ENCODE data around the gene GTPBP6. TPM values are rescaled to one million over a fixed set of nuclear protein-coding genes. Genes with fewer than 3 reads are reported as not detected.
"Not testable (repeated sequence)": the region's sequence is repeated elsewhere in the genome, so short reads cannot be mapped to it uniquely, and the experiment has no call there.

GTPBP6 gene
- polyA plus RNA-seq, 1 experiment: 15.5 TPM

- Histone ChIP-seq H3K27ac (ENCODE audit: low read depth, low read length) (no peak overlapping the region), H3K27me3 (ENCODE audit: control insufficient read depth, insufficient read depth, low read length) (no peaks in the 10 kb centered on the region), H3K4me3 (ENCODE audit: low read depth, low read length) (no peak overlapping the region), H3K9me3 (ENCODE audit: control insufficient read depth, insufficient read depth, low read length) (peaks cover 42% of the 10 kb centered on the region)
- POLR2A ChIA-PET: no interaction called here
- TF ChIP-seq CTCF (IDR thresholded peaks at IDR 0.05; ENCODE audit: low read depth, low read length): no peak
- CTCF ChIA-PET: no interaction called here
- no peak for DNase-seq (ENCODE audit: low read depth, low spot score)
Measured at GRCh38 chrX:259692-260355, 58.8 kb downstream of the GTPBP6 start.

GRCh38 chrX:258291-259040 is 60.1 kb downstream of the GTPBP6 start:
- CTCF ChIA-PET: no interaction called here
- TF ChIP-seq CTCF (IDR thresholded peaks at IDR 0.05; ENCODE audit: low read depth, low read length): no peak
- Histone ChIP-seq H3K27me3 (ENCODE audit: control insufficient read depth, insufficient read depth, low read length) (no peaks in the 10 kb centered on the region), H3K9me3 (ENCODE audit: control insufficient read depth, insufficient read depth, low read length) (peaks cover 53% of the 10 kb centered on the region), H3K4me3 (ENCODE audit: low read depth, low read length) (no peak overlapping the region), H3K27ac (ENCODE audit: low read depth, low read length) (no peak overlapping the region)
- no peak for DNase-seq (ENCODE audit: low read depth, low spot score)
- POLR2A ChIA-PET: no interaction called here

- ChIA-PET POLR2A (no interaction called here), CTCF (no interaction called here)
- no peak for TF ChIP-seq CTCF (IDR thresholded peaks at IDR 0.05; ENCODE audit: low read depth, low read length)
- no peak overlapping the region for H3K27ac ChIP-seq (ENCODE audit: low read depth, low read length)
- H3K4me3 ChIP-seq (ENCODE audit: low read depth, low read length): no peak overlapping the region
- no peak for DNase-seq (ENCODE audit: low read depth, low spot score)
- H3K27me3 ChIP-seq (ENCODE audit: control insufficient read depth, insufficient read depth, low read length): no peaks in the 10 kb centered on the region
- H3K9me3 ChIP-seq (ENCODE audit: control insufficient read depth, insufficient read depth, low read length): peaks cover 57% of the 10 kb centered on the region
Measured at GRCh38 chrX:257681-258289, 60.8 kb downstream of the GTPBP6 start.

GRCh38 chrX:257054-257453 is 61.5 kb downstream of the GTPBP6 start:
- CTCF ChIA-PET, POLR2A ChIA-PET: not testable (repeated sequence)

GRCh38 chrX:255923-256331 is 62.7 kb downstream of the GTPBP6 start:
- POLR2A ChIA-PET: no interaction called here
- peaks cover 56% of the 10 kb centered on the region for H3K9me3 ChIP-seq (ENCODE audit: control insufficient read depth, insufficient read depth, low read length)
- no peak for TF ChIP-seq CTCF (IDR thresholded peaks at IDR 0.05; ENCODE audit: low read depth, low read length)
- H3K27ac ChIP-seq (ENCODE audit: low read depth, low read length): no peak overlapping the region
- no peak overlapping the region for H3K4me3 ChIP-seq (ENCODE audit: low read depth, low read length)
- H3K27me3 ChIP-seq (ENCODE audit: control insufficient read depth, insufficient read depth, low read length): no peaks in the 10 kb centered on the region
- DNase-seq (ENCODE audit: low read depth, low spot score): no peak
- CTCF ChIA-PET: no interaction called here

More at GRCh38 chrX:257054-257453, 61.5 kb downstream of the GTPBP6 start:
- not testable (repeated sequence) for H3K27ac ChIP-seq (ENCODE audit: low read depth, low read length); DNase-seq (ENCODE audit: low read depth, low spot score); H3K4me3 ChIP-seq (ENCODE audit: low read depth, low read length); H3K27me3 ChIP-seq (ENCODE audit: control insufficient read depth, insufficient read depth, low read length)
- peaks cover 57% of the 10 kb centered on the region for H3K9me3 ChIP-seq (ENCODE audit: control insufficient read depth, insufficient read depth, low read length)

Other genes starting within 250 kb of the GTPBP6 start
- gene PLCXD1, start 37.4 kb downstream of the GTPBP6 start, polyA plus RNA-seq (2011; rRNA removed): 9.0 and 11.8 TPM in 2 replicates
- gene PPP2R3B, start 68.1 kb upstream of the GTPBP6 start, polyA plus RNA-seq (2011; rRNA removed): 4.8 and 5.5 TPM in 2 replicates